HG03103 (cell line): ENCODE results near the gene ARHGEF10L.

Experiments used
- ATAC-seq: cut with Tn5 transposase; IDR thresholded peaks from one replicate; pipeline ENCODE4 v1.9.1; 2021; ENCODE audit warnings: low read depth; ENCODE audit not compliant: unreplicated experiment

The ARHGEF10L gene

GRCh38 chr1:17521946-17522612 lies 17.4 kb upstream of the ARHGEF10L start:
- no peak for ATAC-seq

GRCh38 chr1:17523321-17524041 lies 16.0 kb upstream of the ARHGEF10L start:
- no peak for ATAC-seq

DNA sequence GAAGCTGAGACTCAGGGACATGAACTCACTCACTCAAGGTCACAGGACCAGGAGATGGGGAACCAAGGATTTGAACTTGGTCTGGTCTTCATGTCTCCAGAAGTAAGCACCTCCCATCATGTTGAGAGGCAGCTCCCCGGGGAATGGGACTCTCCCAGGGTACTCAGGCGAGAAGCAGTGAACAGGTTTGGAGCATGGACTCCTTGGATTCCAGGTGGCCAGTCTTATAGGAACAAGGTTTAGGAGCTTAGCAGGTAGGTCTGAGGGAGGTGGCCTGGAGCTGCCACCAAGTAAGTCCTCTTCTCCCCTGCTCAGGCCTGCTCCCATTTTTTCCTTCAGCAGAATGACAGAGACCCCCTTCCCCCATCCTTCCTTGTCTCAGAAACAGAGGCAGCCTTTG lies 14.9 kb upstream of the ARHGEF10L start:
- ATAC-seq = no peak

DNA sequence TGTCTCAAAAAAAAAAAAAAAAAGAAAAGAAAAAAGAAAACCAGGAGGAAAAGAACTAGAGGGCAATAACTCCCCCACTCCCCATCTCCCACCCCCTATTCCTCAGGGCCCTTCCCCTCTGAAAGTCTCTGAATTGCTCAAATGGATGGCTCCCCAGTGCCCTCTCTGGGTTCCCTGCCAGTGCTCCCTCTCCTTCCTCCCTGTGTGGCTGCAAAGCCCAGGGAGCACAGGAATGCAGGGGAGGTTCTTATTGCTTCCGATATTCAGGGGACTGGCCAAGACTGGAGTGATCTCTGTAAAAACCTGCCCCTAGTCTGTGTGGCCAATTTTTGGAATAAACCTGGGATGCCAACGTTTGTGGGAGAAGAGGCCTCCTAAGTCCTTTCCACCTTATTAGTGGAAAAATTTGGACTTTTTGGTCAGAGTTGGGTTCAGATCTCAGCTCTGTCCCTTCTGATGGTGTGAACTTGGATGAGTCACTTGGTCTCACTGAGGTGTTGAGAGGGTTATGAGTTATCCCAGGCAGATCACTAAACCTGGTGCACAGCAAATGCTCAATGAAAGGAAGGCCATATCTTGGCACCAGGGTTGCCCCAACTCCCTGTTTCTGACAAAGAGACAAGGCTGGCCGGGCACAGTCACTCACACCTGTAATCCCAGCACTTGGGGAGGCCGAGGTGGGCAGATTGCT lies 13.4 kb upstream of the ARHGEF10L start:
- no peak for ATAC-seq

- no peak for ATAC-seq
These were observed 12.2 kb upstream of the ARHGEF10L start for GRCh38 chr1:17527036-17527914.

GRCh38 chr1:17529381-17529780 lies 10.1 kb upstream of the ARHGEF10L start:
- ATAC-seq = no peak

DNA sequence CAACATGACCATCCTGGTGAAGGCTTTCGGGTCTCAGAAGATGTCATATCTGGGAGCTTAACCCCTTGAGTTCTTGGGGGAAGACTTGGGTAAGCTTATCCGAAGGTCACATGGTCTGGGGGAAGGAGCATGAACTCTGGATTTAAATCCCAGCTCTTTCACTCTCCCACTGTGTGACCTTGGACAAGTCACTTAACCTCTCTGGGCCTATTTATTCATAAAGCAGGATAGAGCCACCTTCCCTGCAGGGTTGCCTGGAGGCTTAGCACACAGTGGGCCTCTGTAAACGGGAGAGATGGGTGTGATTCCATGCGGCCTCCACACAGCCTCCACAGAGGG lies 8.2 kb upstream of the ARHGEF10L start:
- no peak for ATAC-seq

GRCh38 chr1:17531682-17532487 lies 7.6 kb upstream of the ARHGEF10L start:
- ATAC-seq = no peak

- no peak for ATAC-seq
These were observed 6.3 kb upstream of the ARHGEF10L start for GRCh38 chr1:17533201-17533600.

DNA sequence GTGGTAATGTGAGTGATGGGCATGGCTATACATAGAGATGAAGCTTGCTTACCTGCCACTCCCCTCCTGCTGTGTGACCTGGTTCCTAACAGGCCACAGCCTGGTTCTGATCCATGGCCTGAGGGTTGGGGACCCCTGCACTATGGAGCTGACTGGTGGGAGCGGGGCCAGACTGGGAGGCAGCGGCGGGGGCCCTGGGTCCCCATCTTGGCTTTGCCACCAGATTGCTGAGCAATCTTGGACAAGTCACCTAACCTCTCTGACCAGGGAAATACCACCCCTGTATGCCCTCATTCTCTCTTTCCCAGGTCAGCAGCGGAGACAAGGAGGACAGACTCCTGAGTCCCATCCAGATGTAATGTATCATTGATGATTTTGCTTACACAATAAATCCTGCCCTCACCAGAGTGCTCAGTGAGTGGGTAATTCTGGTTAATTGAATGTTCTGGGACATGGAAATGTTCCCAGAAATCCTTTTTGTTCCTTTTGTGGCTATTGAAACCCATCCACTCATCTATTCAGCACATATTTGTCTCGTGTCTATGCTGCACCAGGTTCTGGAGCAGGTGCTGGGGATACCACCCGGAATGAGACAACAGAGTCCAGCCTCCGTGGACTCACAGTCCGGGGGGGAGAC lies 4.1 kb upstream of the ARHGEF10L start:
- no peak for ATAC-seq

DNA sequence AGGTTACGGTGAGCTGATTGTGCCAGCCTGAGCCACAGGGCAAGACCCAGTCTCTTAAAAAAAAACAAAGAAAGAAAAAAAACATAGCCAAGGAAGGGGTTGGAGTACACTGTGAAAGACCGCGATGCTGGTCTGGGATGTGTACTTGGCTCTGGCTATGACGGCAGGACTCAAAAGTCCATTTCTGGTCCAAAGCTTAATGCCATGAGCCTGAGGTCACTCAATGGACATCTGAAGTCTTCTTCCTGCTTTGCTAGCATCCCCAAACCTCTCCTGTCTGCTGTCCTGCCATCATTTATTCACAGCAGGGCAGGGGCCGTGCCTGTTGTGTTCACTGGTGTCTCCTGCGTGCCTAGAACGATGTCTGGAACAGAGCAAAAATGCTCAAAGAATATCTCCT lies 1.5 kb upstream of the ARHGEF10L start:
- no peak for ATAC-seq

GRCh38 chr1:17538428-17539117 lies 925 bp upstream of the ARHGEF10L start:
- ATAC-seq = no peak

DNA sequence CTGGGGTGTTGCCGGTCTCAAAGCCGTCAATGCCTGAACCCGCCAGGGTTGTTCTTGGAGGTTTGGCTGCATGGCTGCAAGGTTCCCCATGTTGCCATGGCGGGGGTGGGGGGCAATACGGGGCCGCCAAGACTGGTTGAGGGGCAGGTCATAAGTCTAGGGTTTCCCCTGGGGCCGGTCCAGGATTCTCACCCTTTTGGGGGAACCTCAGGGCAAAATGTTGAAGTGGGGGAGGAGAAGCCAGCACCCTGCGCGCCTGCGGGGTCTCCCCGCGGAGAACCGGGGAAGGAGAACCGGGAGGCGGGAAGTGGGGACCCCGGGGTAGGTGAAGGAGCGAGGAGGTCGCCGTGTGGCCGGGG lies 401 bp upstream of the ARHGEF10L start:
- ATAC-seq = no peak

- ATAC-seq = no peak
These were observed 930 bp downstream of the ARHGEF10L start for GRCh38 chr1:17540255-17541001.

- no peak for ATAC-seq
These were observed 3.1 kb downstream of the ARHGEF10L start for GRCh38 chr1:17542645-17543044.

- ATAC-seq = no peak
These were observed 5.4 kb downstream of the ARHGEF10L start for GRCh38 chr1:17544776-17545350.

GRCh38 chr1:17545356-17545755 lies 5.9 kb downstream of the ARHGEF10L start:
- no peak for ATAC-seq
